ENCODE data around the gene IPO7. TPM values are rescaled to one million over a fixed set of nuclear protein-coding genes. Genes with fewer than 3 reads are reported as not detected.

The IPO7 gene
- polyA plus RNA-seq, 3 donors: 7.0 to 12.9 (median 8.1) TPM

DNA sequence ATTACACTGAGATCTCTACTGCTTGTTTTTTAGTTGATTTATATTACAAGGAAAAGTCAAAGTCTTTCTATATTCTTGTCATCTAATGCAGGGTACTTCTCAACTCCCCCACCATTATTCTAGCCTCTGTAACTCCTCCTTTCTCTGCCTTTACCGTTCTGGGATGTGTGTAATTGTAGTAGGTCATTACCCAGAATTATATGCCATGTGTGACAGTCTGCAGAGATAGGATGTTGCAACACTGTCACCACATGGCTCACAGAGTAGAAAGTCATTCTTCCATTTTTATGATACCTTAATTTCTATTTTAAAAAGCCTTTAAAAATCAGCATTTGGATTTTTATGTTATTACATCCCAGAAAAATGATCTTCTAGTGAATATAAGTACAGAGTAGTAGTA lies 109.0 kb downstream of the IPO7 start:
- no peak overlapping the region for H3K27ac Mint-ChIP-seq
- no peaks in the 10 kb centered on the region for H3K27me3 Mint-ChIP-seq (ENCODE audit: low read depth in 3 of 3)
- no peaks in the 10 kb centered on the region for H3K4me1 Mint-ChIP-seq
- Histone ChIP-seq H3K9ac (ENCODE audit: insufficient read depth, low read length, poor library complexity, severe bottlenecking) (no peak overlapping the region), H3K9me3 (replicated peaks in 1 of 2; ENCODE audit: control insufficient read depth in 1 of 2, insufficient read depth in 1 of 2, low read length in 2 of 2) (no peaks in the 10 kb centered on the region), H4K20me1 (ENCODE audit: insufficient read depth, low read length) (peaks cover 4% of the 10 kb centered on the region), H3K27ac (ENCODE audit: low read depth in 1 of 2, low read length in 2 of 2) (no peak overlapping the region), H3K36me3 (replicated peaks in 1 of 2; ENCODE audit: control insufficient read depth in 1 of 2, insufficient read depth in 2 of 2, low read length in 2 of 2) (peaks cover 89 to 99% of the 10 kb centered on the region in 2 donors), H3K79me2 (ENCODE audit: insufficient read depth, low read length) (no peaks in the 10 kb centered on the region), H3K4me2 (replicated peaks; ENCODE audit: extremely low read depth, low read length, poor library complexity, severe bottlenecking) (no peak overlapping the region), H3K27me3 (ENCODE audit: control insufficient read depth in 2 of 2, insufficient read depth in 2 of 2, low read length in 2 of 2) (no peaks in the 10 kb centered on the region), H3K4me3 (replicated peaks in 1 of 3; ENCODE audit: low read depth in 2 of 3, low read length in 3 of 3) (no peak overlapping the region), H2AFZ (ENCODE audit: insufficient read depth, low read depth, low read length, poor library complexity, severe bottlenecking) (no peak overlapping the region), H3K4me1 (ENCODE audit: control insufficient read depth in 1 of 2, insufficient read depth in 2 of 2, low read length in 2 of 2) (no peaks in the 10 kb centered on the region)
- no peak overlapping the region for H3K4me3 Mint-ChIP-seq
- H3K36me3 Mint-ChIP-seq: peaks cover 70 to 94% of the 10 kb centered on the region in 2 donors
- no peak for TF ChIP-seq CTCF (IDR thresholded peaks at IDR 0.05)
- intact Hi-C loops (cut with micrococcal nuclease): no loop called here
- H3K9me3 Mint-ChIP-seq: no peaks in the 10 kb centered on the region
- WGBS (ENCODE audit: insufficient coverage): no CpG with 5 or more reads among the region's 1 CpG
- no peak for DNase-seq

GRCh38 chr11:9494316-9494715 lies 109.9 kb downstream of the IPO7 start:
- peaks cover 88 to 99% of the 10 kb centered on the region in 2 donors for H3K36me3 ChIP-seq (replicated peaks in 1 of 2; ENCODE audit: control insufficient read depth in 1 of 2, insufficient read depth in 2 of 2, low read length in 2 of 2)
- no peak for TF ChIP-seq CTCF (IDR thresholded peaks at IDR 0.05)
- no peak overlapping the region for H3K27ac ChIP-seq (ENCODE audit: low read depth in 1 of 2, low read length in 2 of 2)
- H3K9me3 ChIP-seq (replicated peaks in 1 of 2; ENCODE audit: control insufficient read depth in 1 of 2, insufficient read depth in 1 of 2, low read length in 2 of 2): no peaks in the 10 kb centered on the region
- intact Hi-C loops (cut with micrococcal nuclease): no loop called here
- no peak overlapping the region for H3K9ac ChIP-seq (ENCODE audit: insufficient read depth, low read length, poor library complexity, severe bottlenecking)
- no peaks in the 10 kb centered on the region for H3K9me3 Mint-ChIP-seq
- H3K4me1 Mint-ChIP-seq: no peaks in the 10 kb centered on the region
- no peak overlapping the region for H2AFZ ChIP-seq (ENCODE audit: insufficient read depth, low read depth, low read length, poor library complexity, severe bottlenecking)
- H3K4me1 ChIP-seq (ENCODE audit: control insufficient read depth in 1 of 2, insufficient read depth in 2 of 2, low read length in 2 of 2): no peaks in the 10 kb centered on the region
- no CpG with 5 or more reads among the region's 3 CpGs for WGBS (ENCODE audit: insufficient coverage)
- DNase-seq: no peak
- no peak overlapping the region for H3K4me3 Mint-ChIP-seq
- H3K79me2 ChIP-seq (ENCODE audit: insufficient read depth, low read length): no peaks in the 10 kb centered on the region
- H3K27me3 ChIP-seq (ENCODE audit: control insufficient read depth in 2 of 2, insufficient read depth in 2 of 2, low read length in 2 of 2): no peaks in the 10 kb centered on the region
- no peak overlapping the region for H3K4me2 ChIP-seq (replicated peaks; ENCODE audit: extremely low read depth, low read length, poor library complexity, severe bottlenecking)
- H3K36me3 Mint-ChIP-seq: peaks cover 71 to 96% of the 10 kb centered on the region in 2 donors
- H4K20me1 ChIP-seq (ENCODE audit: insufficient read depth, low read length): peaks cover 4% of the 10 kb centered on the region
- H3K27me3 Mint-ChIP-seq (ENCODE audit: low read depth in 3 of 3): no peaks in the 10 kb centered on the region
- H3K4me3 ChIP-seq (replicated peaks in 1 of 3; ENCODE audit: low read depth in 2 of 3, low read length in 3 of 3): no peak overlapping the region
- no peak overlapping the region for H3K27ac Mint-ChIP-seq
